OCI-LY3 (cell line): ENCODE results near the gene NCEH1.
A peak's percentile ranks its signal among the peaks of the same experiment; 100 is the strongest.

Experiments used
- H2AFZ ChIP-seq: fragments of 200-600, 300-600 bp; shearing (Covaris generic); 2 replicates; pipeline ENCODE4 v1.6.0; 2014; ENCODE audit warnings: antibody characterized with exemption, low read depth, low read length
- H3K27ac ChIP-seq: fragments of 200-600, 300-600 bp; sonication (generic); 2 replicates; pipeline ENCODE4 v1.5.1; 2014; ENCODE audit warnings: mild to moderate bottlenecking, low read length, moderate library complexity, mixed read lengths
- H3K27me3 ChIP-seq: fragments of 200-600, 300-600 bp; sonication (generic); 2 replicates; pipeline ENCODE4 v1.6.1; 2014; ENCODE audit warnings: low read depth, low read length, mixed read lengths
- H3K36me3 ChIP-seq: fragments of 200-600, 300-600 bp; sonication (generic); replicated peaks from 2 replicates; pipeline ENCODE3; 2014; ENCODE audit warnings: low read depth, low read length, mixed read lengths
- H3K4me1 ChIP-seq: fragments of 300-600, 200-600 bp; sonication (generic); 2 replicates; pipeline ENCODE4 v1.6.1; 2014; ENCODE audit warnings: low read length, mixed read lengths
- H3K4me2 ChIP-seq: fragments of 200-600, 300-600 bp; sonication (generic); 2 replicates; pipeline ENCODE4 v1.6.1; 2014; ENCODE audit warnings: low read length, mixed read lengths
- H3K4me3 ChIP-seq: fragments of 300-600, 200-600 bp; sonication (generic); 2 replicates; pipeline ENCODE4 v1.5.1; 2014; ENCODE audit warnings: antibody characterized with exemption, mild to moderate bottlenecking, low read length, moderate library complexity
- H3K79me2 ChIP-seq: fragments of 300-600, 200-600 bp; shearing (Covaris generic); 2 replicates; pipeline ENCODE4 v1.6.1; 2014; ENCODE audit warnings: mild to moderate bottlenecking, low read length, mixed read lengths
- H3K9ac ChIP-seq: fragments of 300-600, 200-600 bp; shearing (Covaris generic); 2 replicates; pipeline ENCODE4 v1.6.0; 2014; ENCODE audit warnings: mild to moderate bottlenecking, low read length, moderate library complexity
- H3K9me3 ChIP-seq: fragments of 200-600, 300-600 bp; shearing (Covaris generic); 2 replicates; pipeline ENCODE4 v1.6.1; 2014; ENCODE audit warnings: low read length, mixed read lengths; ENCODE audit not compliant: insufficient read depth
- H4K20me1 ChIP-seq: fragments of 200-600, 300-600 bp; sonication (generic); 2 replicates; pipeline ENCODE4 v1.6.1; 2016; ENCODE audit warnings: low read length, mixed read lengths; ENCODE audit not compliant: insufficient read depth
- CTCF ChIP-seq: fragments of 200-600, 300-600 bp; sonication (generic); IDR thresholded peaks from 2 replicates; pipeline ENCODE4 v1.5.1; 2014; ENCODE audit warnings: antibody characterized with exemption, low read length, low read depth
- EZH2phosphoT487 ChIP-seq: fragments of 200-600 bp; shearing (Covaris generic); IDR thresholded peaks from 2 replicates; pipeline ENCODE4 v1.6.1; 2018; ENCODE audit warnings: antibody characterized with exemption, mixed run types, low read depth

The NCEH1 gene

DNA sequence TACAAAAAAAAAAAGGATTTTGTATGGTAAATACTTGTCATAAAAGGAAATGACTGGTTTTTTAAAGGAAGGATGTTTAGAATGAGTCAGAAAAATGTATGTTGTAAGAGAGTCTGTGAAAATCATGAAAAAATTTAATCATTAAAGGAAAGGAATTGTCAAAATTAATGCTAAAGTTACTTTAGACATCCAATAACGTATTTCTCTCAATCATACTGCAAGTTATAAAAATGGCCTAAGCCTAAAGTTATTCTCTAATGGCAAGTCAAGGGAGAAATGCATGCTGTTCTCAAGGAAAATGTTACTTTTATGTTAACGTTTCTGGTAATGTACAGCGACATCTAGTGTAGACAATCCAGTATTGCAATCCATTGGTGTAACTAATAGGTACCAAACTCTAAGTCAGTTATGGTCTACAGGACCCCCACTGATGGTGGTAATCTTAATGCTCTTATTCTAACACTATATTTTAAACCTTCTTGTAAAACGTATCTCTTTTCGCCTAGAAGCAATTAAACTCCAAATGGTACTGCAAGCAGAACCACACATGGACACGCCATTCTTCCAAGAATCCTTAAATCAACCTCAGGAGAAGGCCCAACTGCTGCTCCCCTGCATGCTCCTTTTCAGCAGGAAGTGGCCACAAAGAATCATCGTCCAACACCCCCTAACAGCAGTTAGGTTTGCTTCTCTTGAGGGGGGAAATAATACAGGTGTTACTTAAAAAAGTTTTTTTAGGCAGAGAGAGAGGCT is 35.2 kb downstream of the NCEH1 start:
- peak; percentile 74 for TF ChIP-seq CTCF
- no peak for TF ChIP-seq EZH2phosphoT487
- no peak overlapping the region for H3K27ac ChIP-seq
- no peak overlapping the region for H3K4me3 ChIP-seq
- H3K4me2 ChIP-seq: no peak overlapping the region
- H4K20me1 ChIP-seq: 0 out of 2 replicates have a peak, but pooled peaks cover 3% of the 10 kb centered on the region
- no peaks in the 10 kb centered on the region for H3K36me3 ChIP-seq
- no peaks in the 10 kb centered on the region for H3K9me3 ChIP-seq
- no peaks in the 10 kb centered on the region for H3K27me3 ChIP-seq
- H3K79me2 ChIP-seq: no peaks in the 10 kb centered on the region
- no peak overlapping the region for H3K9ac ChIP-seq
- no peak overlapping the region for H2AFZ ChIP-seq
- H3K4me1 ChIP-seq: no peaks in the 10 kb centered on the region

DNA sequence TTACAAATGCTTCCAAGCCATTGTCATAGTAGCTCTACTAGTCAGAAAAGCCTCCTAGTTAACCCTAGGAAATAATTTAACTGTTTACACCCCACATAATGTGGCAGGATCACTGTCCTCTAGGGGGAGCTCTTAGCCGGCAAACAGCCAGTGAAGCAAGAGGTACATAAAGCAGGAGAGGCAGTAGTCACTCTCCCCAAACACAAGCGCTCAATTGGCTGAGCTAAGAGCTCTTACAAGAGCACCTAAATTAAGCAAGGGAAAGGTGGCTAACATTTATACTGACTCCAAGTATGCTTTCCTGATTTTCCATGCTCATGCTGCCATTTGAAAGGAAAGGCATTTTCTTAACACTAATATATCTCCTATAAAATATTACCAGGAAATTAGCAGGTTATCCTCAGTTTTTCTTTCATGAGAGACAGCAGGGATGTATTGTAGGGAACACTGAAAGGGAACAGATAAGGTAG is 37.6 kb downstream of the NCEH1 start:
- no peak overlapping the region for H3K27ac ChIP-seq
- no peaks in the 10 kb centered on the region for H3K36me3 ChIP-seq
- no peaks in the 10 kb centered on the region for H3K79me2 ChIP-seq
- no peak overlapping the region for H3K9ac ChIP-seq
- no peaks in the 10 kb centered on the region for H3K9me3 ChIP-seq
- no peaks in the 10 kb centered on the region for H3K27me3 ChIP-seq
- no peak overlapping the region for H3K4me2 ChIP-seq
- TF ChIP-seq CTCF: peak; percentile 84
- no peak for TF ChIP-seq EZH2phosphoT487
- H3K4me1 ChIP-seq: no peaks in the 10 kb centered on the region
- H2AFZ ChIP-seq: no peak overlapping the region
- no peak overlapping the region for H3K4me3 ChIP-seq
- 0 out of 2 replicates have a peak, but pooled peaks cover 3% of the 10 kb centered on the region for H4K20me1 ChIP-seq

DNA sequence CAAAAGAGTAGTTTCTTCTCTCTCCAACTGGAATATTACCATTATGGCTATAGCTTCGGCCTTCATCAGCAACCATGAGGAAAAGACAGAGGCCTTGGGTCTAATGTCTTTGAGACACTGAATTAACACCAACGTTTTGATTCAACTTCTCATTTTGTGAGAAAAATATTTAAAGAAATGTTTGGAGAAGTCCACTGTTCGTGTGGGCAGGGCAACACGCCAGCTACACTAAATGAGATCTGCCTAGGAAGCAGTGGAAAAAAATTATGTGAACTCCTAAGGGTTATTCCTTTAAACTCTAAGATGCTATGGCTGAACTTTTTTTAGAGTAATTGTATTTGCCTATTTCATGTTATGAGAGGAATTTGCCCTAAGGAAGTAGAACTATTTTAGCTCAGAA is 41.8 kb downstream of the NCEH1 start:
- TF ChIP-seq EZH2phosphoT487 (no peak), CTCF (no peak)
- no peaks in the 10 kb centered on the region for H3K36me3 ChIP-seq
- H3K27ac ChIP-seq: no peak overlapping the region
- H3K9me3 ChIP-seq: no peaks in the 10 kb centered on the region
- no peak overlapping the region for H3K4me3 ChIP-seq
- H3K27me3 ChIP-seq: no peaks in the 10 kb centered on the region
- no peak overlapping the region for H3K9ac ChIP-seq
- H4K20me1 ChIP-seq: 0 out of 2 replicates have a peak, but pooled peaks cover 3% of the 10 kb centered on the region
- no peak overlapping the region for H3K4me2 ChIP-seq
- H3K79me2 ChIP-seq: no peaks in the 10 kb centered on the region
- no peak overlapping the region for H2AFZ ChIP-seq
- no peaks in the 10 kb centered on the region for H3K4me1 ChIP-seq

- Histone ChIP-seq H2AFZ (no peak overlapping the region), H3K36me3 (no peaks in the 10 kb centered on the region), H3K27me3 (no peaks in the 10 kb centered on the region), H3K4me1 (no peaks in the 10 kb centered on the region), H3K79me2 (no peaks in the 10 kb centered on the region), H3K9ac (no peak overlapping the region), H4K20me1 (no peaks in the 10 kb centered on the region), H3K4me3 (no peak overlapping the region), H3K4me2 (0 out of 2 replicates have a peak overlapping the region, but pooled peaks have one; percentile 11), H3K9me3 (no peaks in the 10 kb centered on the region), H3K27ac (no peak overlapping the region)
- TF ChIP-seq EZH2phosphoT487 (no peak), CTCF (peak; percentile 79)
Observed at GRCh38 chr3:172666873-172667694, 43.8 kb downstream of the NCEH1 start.
